H1 (cell line): ENCODE measurements around the gene CFAP100. TPM values are rescaled to one million over a fixed set of nuclear protein-coding genes. Genes with fewer than 3 reads are reported as not detected.

ENCODE experiments used
- CTCF ChIA-PET: fragments of 300-600 bp; sonication (Branson Sonifier 250); formaldehyde crosslinking; loops from one replicate; lab custom pipeline; 2021; ENCODE audit not compliant: partially characterized antibody; lab: Charles Lee
- POLR2A ChIA-PET: fragments of 300-600 bp; sonication (Branson Sonifier 250); formaldehyde crosslinking; loops from one replicate; lab custom pipeline; 2021; ENCODE audit warnings: inconsistent platforms; ENCODE audit not compliant: partially characterized antibody; lab: Charles Lee
- DNase-seq, 2 experiments: peaks; one replicate each; pipeline versions ENCODE4 v3.0.0 to v3.0.0-alpha.2; 2010 to 2022; ENCODE audit warnings: low spot score in 2 of 2, low read depth in 1 of 2, mixed read lengths in 1 of 2
- FAIRE-seq: peaks from 2 replicates; lab custom pipeline; 2011; peaks lifted over from hg19 to GRCh38; lab: Jason Lieb, UNC
- H2AFZ ChIP-seq: 2 replicates; pipeline ENCODE4 v1.8.1; 2012; ENCODE audit warnings: low read length, inconsistent platforms
- H2AK5ac ChIP-seq: 2 replicates; pipeline ENCODE4 v1.6.1; 2013; ENCODE audit warnings: low read depth, low read length
- H2BK120ac ChIP-seq: replicated peaks from 2 replicates; pipeline ENCODE3; 2013; ENCODE audit warnings: low read depth, low read length, inconsistent platforms
- H2BK12ac ChIP-seq: 2 replicates; pipeline ENCODE4 v1.6.1; 2013; ENCODE audit warnings: low read depth, low read length
- H2BK15ac ChIP-seq: 2 replicates; pipeline ENCODE4 v1.6.1; 2013; ENCODE audit warnings: low read length
- H2BK20ac ChIP-seq: 2 replicates; pipeline ENCODE4 v1.6.1; 2013; ENCODE audit warnings: low read length
- H2BK5ac ChIP-seq: 2 replicates; pipeline ENCODE4 v1.6.1; 2013; ENCODE audit warnings: low read depth, low read length
- H3K14ac ChIP-seq: 2 replicates; pipeline ENCODE4 v1.6.1; 2013; ENCODE audit warnings: inconsistent platforms; ENCODE audit not compliant: insufficient read length
- H3K18ac ChIP-seq: 2 replicates; pipeline ENCODE4 v1.6.1; 2013; ENCODE audit warnings: low read length; ENCODE audit errors: extremely low read depth
- H3K23ac ChIP-seq: 2 replicates; pipeline ENCODE4 v1.6.1; 2013; ENCODE audit warnings: inconsistent platforms; ENCODE audit not compliant: insufficient read length
- H3K23me2 ChIP-seq: 2 replicates; pipeline ENCODE4 v1.6.1; 2013; ENCODE audit warnings: low read depth, low read length
- H3K27ac ChIP-seq: 2 replicates; pipeline ENCODE4 v1.6.1; 2011; ENCODE audit warnings: low read depth, low read length, inconsistent platforms
- H3K27me3 ChIP-seq, 4 experiments: replicated peaks in 1 of 4; 1 replicate in 1 of 4; 2 replicates in 3 of 4; pipeline versions ENCODE4 v1.6.1 to v1.8.1; 2011 to 2013; ENCODE audit warnings: low read length in 3 of 4, mild to moderate bottlenecking in 3 of 4, inconsistent platforms in 2 of 4, mixed read lengths in 2 of 4, moderate library complexity in 1 of 4; ENCODE audit not compliant: control insufficient read depth in 3 of 4, insufficient read depth in 3 of 4; ENCODE audit errors: extremely low read depth in 1 of 4
- H3K36me3 ChIP-seq, 4 experiments: 2 replicates each; pipeline versions ENCODE4 v1.6.1 to v1.8.1; 2011 to 2013; ENCODE audit warnings: mild to moderate bottlenecking in 4 of 4, low read length in 3 of 4, moderate library complexity in 2 of 4, control low read depth in 1 of 4, inconsistent platforms in 1 of 4; ENCODE audit not compliant: insufficient read depth in 4 of 4, control insufficient read depth in 2 of 4
- H3K4ac ChIP-seq: replicated peaks from 2 replicates; pipeline ENCODE3; 2013; ENCODE audit warnings: low read length, low read depth, mixed read lengths, inconsistent platforms; ENCODE audit not compliant: insufficient read length
- H3K4me1 ChIP-seq, 4 experiments: replicated peaks in 1 of 4; 1 replicate in 1 of 4; 2 replicates in 3 of 4; pipeline versions ENCODE4 v1.6.1 to v1.8.1; 2011 to 2013; ENCODE audit warnings: low read length in 3 of 4, inconsistent platforms in 2 of 4, mixed read lengths in 1 of 4; ENCODE audit not compliant: insufficient read depth in 4 of 4, control insufficient read depth in 3 of 4
- H3K4me2 ChIP-seq, 2 experiments: 2 replicates each; pipeline versions ENCODE4 v1.6.1 to v1.8.1; 2011 to 2013; ENCODE audit warnings: low read depth in 2 of 2, low read length in 2 of 2, control low read depth in 1 of 2, inconsistent platforms in 1 of 2, mild to moderate bottlenecking in 1 of 2; ENCODE audit not compliant: insufficient read depth in 1 of 2
- H3K4me3 ChIP-seq, 4 experiments: fragments of 200-600, 300-600 bp in 1 of 4; sonication (generic), shearing (Covaris generic), sonication (Bioruptor Twin) in 1 of 4; 2 replicates each; pipeline versions ENCODE4 v1.5.1 to v1.8.1; 2011 to 2016; ENCODE audit warnings: low read length in 4 of 4, low read depth in 3 of 4, control low read depth in 2 of 4, inconsistent platforms in 2 of 4, mild to moderate bottlenecking in 2 of 4, mixed read lengths in 1 of 4, moderate library complexity in 1 of 4; ENCODE audit not compliant: insufficient read depth in 2 of 4; ENCODE audit errors: extremely low read depth in 1 of 4
- H3K56ac ChIP-seq: replicated peaks from 2 replicates; pipeline ENCODE3; 2013; ENCODE audit warnings: low read depth, mild to moderate bottlenecking, mixed read lengths, low read length, inconsistent platforms; ENCODE audit not compliant: insufficient read length
- H3K79me1 ChIP-seq: 2 replicates; pipeline ENCODE4 v1.6.1; 2013; ENCODE audit warnings: low read depth, low read length, control low read depth
- H3K79me2 ChIP-seq, 2 experiments: 2 replicates each; pipeline versions ENCODE4 v1.6.1 to v1.8.1; 2012 to 2013; ENCODE audit warnings: low read length in 2 of 2, mild to moderate bottlenecking in 2 of 2, inconsistent platforms in 1 of 2; ENCODE audit not compliant: insufficient read depth in 2 of 2, control insufficient read depth in 1 of 2
- H3K9ac ChIP-seq, 4 experiments: replicated peaks in 1 of 4; 1 replicate in 1 of 4; 2 replicates in 3 of 4; pipeline versions ENCODE4 v1.6.1 to v1.8.1; 2011 to 2013; ENCODE audit warnings: low read depth in 3 of 4, low read length in 3 of 4, control low read depth in 2 of 4, mild to moderate bottlenecking in 2 of 4, moderate library complexity in 2 of 4, inconsistent platforms in 1 of 4; ENCODE audit errors: extremely low read depth in 1 of 4
- H3K9me3 ChIP-seq, 2 experiments: 2 replicates each; pipeline versions ENCODE4 v1.6.1 to v1.8.1; 2012 to 2013; ENCODE audit warnings: mild to moderate bottlenecking in 2 of 2, moderate library complexity in 2 of 2, control low read depth in 1 of 2, inconsistent platforms in 1 of 2, low read depth in 1 of 2, low read length in 1 of 2, mixed read lengths in 1 of 2; ENCODE audit not compliant: insufficient read depth in 2 of 2
- H4K20me1 ChIP-seq, 2 experiments: replicated peaks in 1 of 2; 2 replicates each; pipeline versions ENCODE3 to v1.8.1; 2011 to 2013; ENCODE audit warnings: inconsistent platforms in 2 of 2, low read length in 2 of 2, mild to moderate bottlenecking in 1 of 2; ENCODE audit not compliant: insufficient read depth in 2 of 2, control insufficient read depth in 1 of 2
- H4K5ac ChIP-seq: 2 replicates; pipeline ENCODE4 v1.6.1; 2013; ENCODE audit warnings: low read length, low read depth, mixed read lengths, inconsistent platforms; ENCODE audit not compliant: insufficient read length
- H4K8ac ChIP-seq: 2 replicates; pipeline ENCODE4 v1.8.0; 2013; ENCODE audit warnings: mild to moderate bottlenecking, moderate library complexity, low read length, inconsistent platforms; ENCODE audit not compliant: insufficient read depth; ENCODE audit errors: extremely low read depth
- H4K91ac ChIP-seq: replicated peaks from 2 replicates; pipeline ENCODE3; 2013; ENCODE audit warnings: low read length, mixed read lengths, inconsistent platforms; ENCODE audit not compliant: insufficient read length
- BRCA1 ChIP-seq: IDR thresholded peaks from 2 replicates; pipeline ENCODE4 v1.6.1; 2012; ENCODE audit warnings: low read depth, low read length, improper control_type of control experiment
- CTBP2 ChIP-seq: IDR thresholded peaks from 2 replicates; pipeline ENCODE4 v1.7.0; 2011; ENCODE audit warnings: borderline replicate concordance, mild to moderate bottlenecking, moderate library complexity, mixed read lengths, low read length; ENCODE audit not compliant: insufficient read depth, insufficient read length
- CTCF ChIP-seq, 3 experiments: IDR thresholded peaks; 1 replicate in 2 of 3; 2 replicates in 1 of 3; pipeline versions ENCODE4 v1.5.1 to v1.6.1; 2011; ENCODE audit warnings: low read length in 3 of 3, mild to moderate bottlenecking in 3 of 3, inconsistent platforms in 2 of 3, low read depth in 1 of 3, moderate library complexity in 1 of 3; ENCODE audit not compliant: insufficient read depth in 1 of 3; ENCODE audit errors: control extremely low read depth in 1 of 3
- EZH2 ChIP-seq: fragments of 200-600 bp; sonication (generic); IDR thresholded peaks from 2 replicates; pipeline ENCODE4 v1.7.1; 2012; ENCODE audit warnings: low read depth, mild to moderate bottlenecking, moderate library complexity, low read length, inconsistent platforms; ENCODE audit not compliant: severe bottlenecking
- JUN ChIP-seq: IDR thresholded peaks from 2 replicates; pipeline ENCODE4 v1.6.1; 2011; ENCODE audit warnings: low read depth, mild to moderate bottlenecking, improper control_type of control experiment, low read length
- KDM4A ChIP-seq: IDR thresholded peaks from one replicate; pipeline ENCODE4 v1.7.1; 2012; ENCODE audit warnings: low read depth, mild to moderate bottlenecking, moderate library complexity, low read length, inconsistent platforms; ENCODE audit not compliant: severe bottlenecking
- RFX5 ChIP-seq: IDR thresholded peaks from 2 replicates; pipeline ENCODE4 v1.6.1; 2011; ENCODE audit warnings: low read depth, low read length, improper control_type of control experiment, borderline replicate concordance
- SIRT6 ChIP-seq: IDR thresholded peaks from one replicate; pipeline ENCODE4 v1.7.1; 2012; ENCODE audit warnings: low read length, inconsistent platforms
- ZNF274 ChIP-seq: IDR thresholded peaks from 2 replicates; pipeline ENCODE4 v1.7.0; 2012; ENCODE audit warnings: low read length, borderline replicate concordance; ENCODE audit errors: extremely low read depth
- WGBS, 2 experiments: shearing (Covaris generic) in 1 of 2; methylation state at CpG; one replicate each; pipeline versions ENCODE4 v1.1.6 to v1.1.7; 2013 to 2015; ENCODE audit warnings: low lambda C conversion rate in 2 of 2, mixed read lengths in 2 of 2, inconsistent platforms in 1 of 2, low coverage in 1 of 2, missing lambda C conversion rate in 1 of 2; ENCODE audit not compliant: insufficient replicate concordance in 2 of 2, insufficient coverage in 1 of 2, insufficient read length in 1 of 2; ENCODE audit errors: extremely low coverage in 1 of 2, missing lambda C conversion rate in 1 of 2; 5-methylcytosine and 5-hydroxymethylcytosine counted together
- polyA plus RNA-seq, 7 experiments: library from polyadenylated mRNA; depleted of rRNA in 3 of 7; stranded (reverse) in 5 of 7; unstranded in 2 of 7; fragments of >200 nt in 5 of 7; fragments of 200-250 nt in 2 of 7; gene quantifications; 1 replicate in 5 of 7; 2 replicates in 1 of 7; 4 replicates in 1 of 7; pipeline versions ENCODE4 v1.2.1 to v1.2.3, GENCODE V29; 2011 to 2013; ENCODE audit warnings: missing spikeins in 2 of 7, mixed read lengths in 2 of 7
- total RNA-seq: library from RNA; stranded (reverse); fragmentation: NEBNext Ultra II Directional; extraction: Animal tissue kit (Norgen Biotek cat#: 25700); gene quantifications from 2 replicates; pipeline ENCODE4 v1.2.1, GENCODE V29; 2021

The CFAP100 gene
- total and polyA plus RNA-seq, 2 of the 8 experiments (the other 6 are each of a cell fraction or from before 2014, with no cell fraction given): 0.17 TPM; not detected in 1

DNA sequence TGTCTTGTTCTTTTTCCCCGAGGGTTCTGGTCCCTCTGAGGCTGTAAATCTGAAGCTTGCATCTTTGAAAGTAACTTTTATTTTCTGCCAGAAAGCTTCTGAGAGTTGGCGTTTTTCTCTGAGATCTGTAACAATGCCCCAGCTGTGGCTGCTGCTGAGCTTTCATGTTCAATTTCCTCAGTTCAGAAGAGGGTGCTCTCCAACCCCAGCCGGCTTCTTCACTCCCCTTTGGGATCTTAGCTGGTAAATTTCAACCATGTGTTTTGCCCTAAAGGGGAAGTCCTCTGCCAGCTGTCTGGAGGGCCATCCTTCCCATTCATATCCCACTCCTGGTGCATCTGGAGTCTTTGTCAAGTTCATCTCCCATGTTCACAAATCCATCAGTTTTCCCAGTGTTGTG is 18.3 kb upstream of the CFAP100 start:
- H3K4me1 ChIP-seq: peaks cover 0 to 5% (median 2%) of the 10 kb centered on the region in 4 experiments; a peak in 2 of 7 replicates
- no peak overlapping the region for H3K18ac ChIP-seq
- no peak overlapping the region for H2AK5ac ChIP-seq
- H4K91ac ChIP-seq: no peak overlapping the region
- no peak overlapping the region for H2BK12ac ChIP-seq
- no peak overlapping the region for H3K23ac ChIP-seq
- H3K4me2 ChIP-seq: no peak overlapping the region
- H3K27me3 ChIP-seq: no peaks in the 10 kb centered on the region
- DNase-seq (no peak), FAIRE-seq (no peak)
- H3K4ac ChIP-seq: no peak overlapping the region
- H4K5ac ChIP-seq: no peak overlapping the region
- no peaks in the 10 kb centered on the region for H3K79me1 ChIP-seq
- no peaks in the 10 kb centered on the region for H3K23me2 ChIP-seq
- no peaks in the 10 kb centered on the region for H3K36me3 ChIP-seq
- TF ChIP-seq CTCF (IDR thresholded peaks at IDR 0.05; ENCODE audit: control extremely low read depth in 1 of 3, insufficient read depth in 1 of 3, low read depth in 1 of 3, low read length in 3 of 3) (no peak), RFX5 (no peak), ZNF274 (no peak), KDM4A (no peak), CTBP2 (no peak), JUN (no peak), SIRT6 (no peak), BRCA1 (no peak), EZH2 (no peak)
- no peak overlapping the region for H3K56ac ChIP-seq
- no peak overlapping the region for H3K4me3 ChIP-seq
- H2AFZ ChIP-seq: no peak overlapping the region; the same call in 1 of the 2 replicates
- H2BK15ac ChIP-seq: no peak overlapping the region
- CTCF ChIA-PET: interaction anchor here (0.7 to 1.0 kb wide), 3 partner anchors 15 to 117 kb away, joined by 3 to 5 read pairs (median 3); no protein-coding TSS in a partner anchor
- WGBS, 2 experiments: 61% methylated on average over 3 of the region's 3 CpGs; no CpG with 5 or more reads in 1 of the 2 experiments
- H2BK5ac ChIP-seq: no peak overlapping the region
- H2BK20ac ChIP-seq: no peak overlapping the region
- no peak overlapping the region for H4K8ac ChIP-seq
- no peak overlapping the region for H3K27ac ChIP-seq
- no peak overlapping the region for H2BK120ac ChIP-seq
- POLR2A ChIA-PET: interaction anchor here (1.6 kb wide), 1 partner anchor 12 kb away, joined by 3 read pairs; no protein-coding TSS in a partner anchor
- H3K9ac ChIP-seq: no peak overlapping the region
- H3K9me3 ChIP-seq: peaks cover 0 to 6% of the 10 kb centered on the region in 2 experiments; a peak in 1 of 4 replicates
- no peaks in the 10 kb centered on the region for H4K20me1 ChIP-seq
- H3K14ac ChIP-seq: no peak overlapping the region
- no peaks in the 10 kb centered on the region for H3K79me2 ChIP-seq
